GM21526 (cell line): ENCODE measurements around the gene SMAP2.

Experiments used
- ATAC-seq: cut with Tn5 transposase; IDR thresholded peaks from one replicate; pipeline ENCODE4 v1.9.1; 2021; ENCODE audit warnings: moderate library complexity; ENCODE audit not compliant: unreplicated experiment, low FRiP score

Gene SMAP2

GRCh38 chr1:40462956-40463590 lies 89.5 kb downstream of the SMAP2 start:
- ATAC-seq, result no peak

- no peak for ATAC-seq
These were observed 95.8 kb downstream of the SMAP2 start for GRCh38 chr1:40469327-40469726.
